OCI-LY3 (cell line): Measurements from ENCODE around the gene HEG1.

ENCODE experiments used
- EZH2phosphoT487 ChIP-seq: fragments of 200-600 bp; shearing (Covaris generic); IDR thresholded peaks from 2 replicates; pipeline ENCODE4 v1.6.1; 2018; ENCODE audit warnings: antibody characterized with exemption, mixed run types, low read depth
- TF ChIP-seq, protein P1 (sequence below): fragments of 200-600, 300-600 bp; sonication (generic); IDR thresholded peaks from 2 replicates; pipeline ENCODE4 v1.5.1; 2014; ENCODE audit warnings: antibody characterized with exemption, low read length, low read depth

DNA sequence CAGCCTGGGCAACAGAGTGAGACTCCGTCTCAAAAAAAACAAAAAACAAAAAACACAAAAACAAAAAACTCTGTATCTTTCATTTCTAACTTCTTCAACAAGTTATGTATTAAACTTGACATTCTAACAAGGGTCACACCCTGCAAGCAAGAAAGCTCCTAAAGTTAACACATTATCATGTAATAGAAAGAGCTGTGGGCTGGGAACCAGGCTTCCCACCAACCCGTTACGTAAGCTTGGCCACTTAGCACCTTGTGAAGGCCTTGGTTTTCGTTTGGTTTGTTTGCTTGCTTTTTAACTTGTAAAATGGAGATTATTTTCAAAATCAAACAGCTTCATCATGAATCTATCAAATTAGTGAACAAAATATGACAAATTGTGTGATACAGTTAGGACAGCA is 47.0 kb downstream of the HEG1 start:
- TF ChIP-seq, protein P1, sequence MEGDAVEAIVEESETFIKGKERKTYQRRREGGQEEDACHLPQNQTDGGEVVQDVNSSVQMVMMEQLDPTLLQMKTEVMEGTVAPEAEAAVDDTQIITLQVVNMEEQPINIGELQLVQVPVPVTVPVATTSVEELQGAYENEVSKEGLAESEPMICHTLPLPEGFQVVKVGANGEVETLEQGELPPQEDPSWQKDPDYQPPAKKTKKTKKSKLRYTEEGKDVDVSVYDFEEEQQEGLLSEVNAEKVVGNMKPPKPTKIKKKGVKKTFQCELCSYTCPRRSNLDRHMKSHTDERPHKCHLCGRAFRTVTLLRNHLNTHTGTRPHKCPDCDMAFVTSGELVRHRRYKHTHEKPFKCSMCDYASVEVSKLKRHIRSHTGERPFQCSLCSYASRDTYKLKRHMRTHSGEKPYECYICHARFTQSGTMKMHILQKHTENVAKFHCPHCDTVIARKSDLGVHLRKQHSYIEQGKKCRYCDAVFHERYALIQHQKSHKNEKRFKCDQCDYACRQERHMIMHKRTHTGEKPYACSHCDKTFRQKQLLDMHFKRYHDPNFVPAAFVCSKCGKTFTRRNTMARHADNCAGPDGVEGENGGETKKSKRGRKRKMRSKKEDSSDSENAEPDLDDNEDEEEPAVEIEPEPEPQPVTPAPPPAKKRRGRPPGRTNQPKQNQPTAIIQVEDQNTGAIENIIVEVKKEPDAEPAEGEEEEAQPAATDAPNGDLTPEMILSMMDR: no peak
- TF ChIP-seq EZH2phosphoT487: no peak
